Stomach (tissue), 4 donors: Measurements from ENCODE around the gene VWA7.

Experiments used
- EP300 ChIP-seq: sonication (generic); formaldehyde crosslinking; IDR thresholded peaks from one replicate; pipeline ENCODE4 v1.6.1; 2017; ENCODE audit warnings: antibody characterized with exemption
- POLR2A ChIP-seq, 4 donors: fragments of 450-650 bp; IDR thresholded peaks; one replicate each; pipeline ENCODE4 v1.6.1; 2016; ENCODE audit warnings: antibody characterized with exemption in 4 of 4, control low read depth in 2 of 4, mild to moderate bottlenecking in 1 of 4, moderate library complexity in 1 of 4
- TF ChIP-seq, protein P1 (sequence below), 7 experiments: fragments of 450-650 bp in 4 of 7; fragments of 200-600 bp in 3 of 7; sonication (generic) in 3 of 7; IDR thresholded peaks; one replicate each; pipeline ENCODE4 v1.5.1; 2016 to 2019; ENCODE audit warnings: antibody characterized with exemption in 7 of 7, control low read depth in 2 of 7, mild to moderate bottlenecking in 1 of 7

- TF ChIP-seq, protein P1, sequence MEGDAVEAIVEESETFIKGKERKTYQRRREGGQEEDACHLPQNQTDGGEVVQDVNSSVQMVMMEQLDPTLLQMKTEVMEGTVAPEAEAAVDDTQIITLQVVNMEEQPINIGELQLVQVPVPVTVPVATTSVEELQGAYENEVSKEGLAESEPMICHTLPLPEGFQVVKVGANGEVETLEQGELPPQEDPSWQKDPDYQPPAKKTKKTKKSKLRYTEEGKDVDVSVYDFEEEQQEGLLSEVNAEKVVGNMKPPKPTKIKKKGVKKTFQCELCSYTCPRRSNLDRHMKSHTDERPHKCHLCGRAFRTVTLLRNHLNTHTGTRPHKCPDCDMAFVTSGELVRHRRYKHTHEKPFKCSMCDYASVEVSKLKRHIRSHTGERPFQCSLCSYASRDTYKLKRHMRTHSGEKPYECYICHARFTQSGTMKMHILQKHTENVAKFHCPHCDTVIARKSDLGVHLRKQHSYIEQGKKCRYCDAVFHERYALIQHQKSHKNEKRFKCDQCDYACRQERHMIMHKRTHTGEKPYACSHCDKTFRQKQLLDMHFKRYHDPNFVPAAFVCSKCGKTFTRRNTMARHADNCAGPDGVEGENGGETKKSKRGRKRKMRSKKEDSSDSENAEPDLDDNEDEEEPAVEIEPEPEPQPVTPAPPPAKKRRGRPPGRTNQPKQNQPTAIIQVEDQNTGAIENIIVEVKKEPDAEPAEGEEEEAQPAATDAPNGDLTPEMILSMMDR (IDR thresholded peaks at IDR 0.05) = no peak
- TF ChIP-seq EP300 (no peak), POLR2A (IDR thresholded peaks at IDR 0.05) (no peak)
Measured at GRCh38 chr6:31717499-31718222, 59.5 kb downstream of the VWA7 start.
